Nucleus accumbens (tissue), 56 donors: ENCODE results near the gene C19orf38.

ENCODE experiments used
- DNase-seq, 56 donors: peaks; one replicate each; lab custom pipeline; 2025; lab: John Stamatoyannopoulos, UW

The C19orf38 gene, protein sequence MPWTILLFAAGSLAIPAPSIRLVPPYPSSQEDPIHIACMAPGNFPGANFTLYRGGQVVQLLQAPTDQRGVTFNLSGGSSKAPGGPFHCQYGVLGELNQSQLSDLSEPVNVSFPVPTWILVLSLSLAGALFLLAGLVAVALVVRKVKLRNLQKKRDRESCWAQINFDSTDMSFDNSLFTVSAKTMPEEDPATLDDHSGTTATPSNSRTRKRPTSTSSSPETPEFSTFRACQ

DNA sequence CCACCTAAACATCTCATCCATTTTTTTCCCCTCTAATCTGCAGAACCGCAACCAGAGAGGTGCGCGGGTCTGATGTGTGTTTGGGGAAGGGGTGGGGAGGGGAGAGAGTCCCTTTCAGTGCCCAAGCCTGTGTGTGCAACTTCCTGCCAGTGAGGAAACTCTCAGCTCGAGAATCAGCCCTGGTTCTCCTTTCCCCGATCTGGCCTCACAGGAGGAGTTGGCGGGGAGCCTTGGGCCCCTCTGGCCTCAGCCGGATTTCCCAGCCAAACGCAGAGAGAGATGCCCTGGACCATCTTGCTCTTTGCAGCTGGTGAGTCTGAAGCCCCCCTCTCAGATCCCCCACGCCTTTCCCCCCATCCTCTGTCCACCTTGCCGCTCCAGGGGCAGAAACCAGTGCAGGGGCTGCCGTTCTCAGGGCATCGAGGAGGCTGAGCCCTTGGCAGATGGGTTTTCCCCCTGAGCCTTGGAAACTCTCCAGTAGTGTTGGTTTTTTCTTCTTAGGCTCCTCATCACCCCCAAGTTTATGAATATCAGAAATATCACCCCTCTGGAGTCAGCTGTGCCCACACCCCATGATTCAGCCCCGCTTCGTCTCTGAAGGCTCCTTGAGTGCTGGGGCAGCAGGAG lies at the start of gene C19orf38:
Gene C19orf38, plus strand, starts transcription at position 186 of the 627 bp plus-strand sequence. Its CDS starts 94 bp downstream, at position 280.
- DNase-seq: peak in 1 of 56 donors; percentile 26

DNA sequence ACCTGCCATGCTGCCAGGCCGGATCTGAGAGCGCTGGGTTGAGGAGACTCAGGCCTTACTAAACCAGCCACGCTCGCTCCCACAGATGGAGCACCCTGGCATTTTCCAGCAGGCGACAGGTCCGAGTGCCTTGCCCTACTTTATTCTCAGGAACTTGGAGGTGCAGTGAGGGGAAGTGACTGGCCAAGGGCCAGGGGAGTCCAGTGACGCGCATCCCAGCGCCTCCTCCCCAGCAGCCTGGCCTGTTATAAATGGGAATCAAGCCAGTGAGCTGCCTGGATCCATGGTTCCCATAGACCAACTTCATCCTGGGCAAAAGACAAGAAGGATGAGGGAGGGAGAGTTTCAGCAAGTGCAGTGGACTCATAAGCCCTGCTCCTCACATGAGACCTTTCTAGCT lies 47.7 kb upstream of the C19orf38 start:
- peak in 9 of 56 donors; percentile 5 to 33 (median 12) for DNase-seq

DNA sequence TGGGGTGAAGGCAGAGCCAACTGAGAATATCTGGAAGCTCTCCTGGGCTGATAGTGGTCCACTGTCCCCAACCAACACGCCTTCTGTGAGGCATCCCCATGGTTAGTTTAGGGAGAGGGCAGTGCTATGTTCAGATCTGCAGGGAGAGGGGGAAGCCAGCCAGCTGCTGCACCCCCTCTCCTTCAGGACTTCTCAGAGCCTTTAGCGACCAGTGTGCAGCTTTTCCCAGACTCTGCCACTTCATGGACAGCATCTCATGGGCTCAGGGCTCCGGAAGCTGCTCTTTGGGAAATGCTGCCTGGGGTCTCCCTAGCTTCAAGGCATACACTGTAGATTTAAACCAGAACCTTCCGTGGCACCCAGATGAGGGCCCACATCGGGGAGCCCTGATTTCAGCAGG lies 45.7 kb upstream of the C19orf38 start:
- no peak for DNase-seq

DNA sequence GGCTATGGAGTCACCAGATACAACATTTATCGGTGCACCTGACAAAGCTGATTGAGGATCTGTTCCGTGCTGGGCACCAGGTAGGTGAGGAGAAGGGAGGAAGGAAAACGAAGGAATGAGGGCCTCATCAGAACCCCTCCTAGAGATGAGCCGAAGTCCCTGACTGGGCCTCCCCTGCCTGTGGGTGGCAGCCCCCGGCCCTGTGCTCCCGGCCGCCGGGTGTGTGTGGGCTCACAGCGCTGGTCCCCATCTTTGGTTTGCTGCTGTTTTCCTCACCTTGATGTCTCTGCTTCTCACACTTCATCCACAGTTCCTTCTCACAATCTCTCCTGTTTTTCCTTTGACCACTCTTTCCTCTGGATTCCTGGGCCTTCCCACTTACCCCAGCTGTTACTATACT lies 45.0 kb upstream of the C19orf38 start:
- DNase-seq: no peak

DNA sequence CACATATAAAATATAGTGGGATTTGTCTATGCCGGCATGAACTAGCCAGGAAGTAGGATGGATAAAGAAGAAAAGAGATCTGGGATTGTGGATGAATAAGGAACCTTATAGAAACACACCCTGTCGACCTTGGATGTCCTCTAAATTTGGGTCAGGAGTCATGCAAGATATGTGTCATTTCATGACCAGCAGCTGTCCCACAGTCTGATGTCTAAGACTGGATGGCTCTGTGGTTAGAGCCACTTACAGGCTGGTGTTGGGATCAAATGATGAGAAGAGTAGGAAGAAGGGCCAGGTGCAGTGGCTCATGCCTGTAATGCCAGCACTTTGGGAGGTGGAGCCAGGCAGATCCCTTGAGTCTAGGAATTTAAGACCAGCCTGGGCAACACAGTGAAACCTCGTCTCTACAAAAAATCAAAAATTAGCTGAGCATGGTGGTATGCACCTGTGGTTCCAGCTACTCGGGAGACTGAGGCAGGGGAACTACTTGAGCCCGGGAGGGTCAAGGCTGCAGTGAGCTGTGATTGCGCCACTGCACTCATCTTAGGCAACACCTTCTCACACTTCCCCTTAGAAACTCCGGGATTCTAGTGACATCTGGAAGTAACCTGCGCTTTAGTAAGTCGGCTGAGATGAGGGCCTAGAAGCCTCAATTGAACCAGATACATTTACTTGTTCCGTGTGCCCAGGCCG lies 43.0 kb upstream of the C19orf38 start:
- DNase-seq: no peak

DNA sequence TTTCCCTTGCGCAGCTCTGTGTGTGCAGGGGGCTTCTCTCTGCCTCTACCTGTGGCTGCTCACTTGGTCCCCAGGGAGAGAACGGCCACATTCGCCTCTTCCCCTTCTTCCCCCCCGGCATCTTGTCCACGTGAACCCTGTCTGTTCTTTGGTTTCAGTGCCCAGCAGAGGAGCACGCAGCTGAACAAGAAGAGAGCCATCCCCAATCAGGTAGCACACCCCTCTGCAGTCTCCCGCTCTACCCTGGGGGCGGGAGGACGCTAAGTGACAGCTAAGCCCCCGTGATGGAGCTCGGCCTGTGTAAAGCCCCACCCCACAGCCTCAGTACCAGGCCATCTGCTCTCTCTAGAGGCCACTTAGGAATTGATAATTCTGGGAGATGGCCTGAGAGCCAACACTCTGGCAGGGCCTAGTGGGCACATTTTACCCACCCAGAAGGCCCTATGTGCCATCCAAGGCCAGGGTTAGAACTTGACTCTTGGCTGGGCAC lies 42.4 kb upstream of the C19orf38 start:
- peak in 1 of 56 donors; percentile 14 for DNase-seq

DNA sequence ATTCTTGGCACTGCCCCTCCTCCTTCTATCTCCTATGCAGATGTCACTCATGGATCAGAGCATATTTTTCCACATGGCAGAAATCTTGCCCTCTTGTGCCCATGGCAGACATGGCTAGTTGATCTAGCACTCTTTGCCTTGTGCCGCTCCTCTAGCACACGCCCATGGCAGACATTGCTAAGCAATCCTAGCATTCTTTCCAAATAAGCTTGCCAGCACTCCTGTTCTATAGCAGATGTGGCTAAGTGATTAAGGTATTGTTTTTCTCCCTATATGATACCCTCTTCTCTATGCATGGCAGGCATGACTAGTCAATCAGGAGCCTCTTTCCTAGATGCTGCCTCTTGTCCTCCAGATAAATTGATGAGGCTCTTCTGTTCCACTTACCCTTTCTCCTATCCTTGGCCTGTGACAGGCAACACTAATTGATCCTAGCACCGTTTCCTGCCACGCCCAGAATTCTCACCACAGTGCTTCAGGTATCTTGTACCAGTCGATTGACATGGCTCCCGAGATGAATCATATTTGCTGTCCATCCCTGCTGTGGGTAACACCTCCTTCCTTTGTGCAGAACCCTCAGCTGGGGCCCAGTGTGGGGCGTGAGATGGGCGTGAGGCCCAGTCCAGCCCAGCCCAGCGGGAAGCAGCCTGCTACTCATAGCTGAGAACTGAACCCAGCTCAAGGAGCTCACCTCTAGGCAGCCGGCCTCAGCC lies 39.1 kb upstream of the C19orf38 start:
- no peak for DNase-seq

DNA sequence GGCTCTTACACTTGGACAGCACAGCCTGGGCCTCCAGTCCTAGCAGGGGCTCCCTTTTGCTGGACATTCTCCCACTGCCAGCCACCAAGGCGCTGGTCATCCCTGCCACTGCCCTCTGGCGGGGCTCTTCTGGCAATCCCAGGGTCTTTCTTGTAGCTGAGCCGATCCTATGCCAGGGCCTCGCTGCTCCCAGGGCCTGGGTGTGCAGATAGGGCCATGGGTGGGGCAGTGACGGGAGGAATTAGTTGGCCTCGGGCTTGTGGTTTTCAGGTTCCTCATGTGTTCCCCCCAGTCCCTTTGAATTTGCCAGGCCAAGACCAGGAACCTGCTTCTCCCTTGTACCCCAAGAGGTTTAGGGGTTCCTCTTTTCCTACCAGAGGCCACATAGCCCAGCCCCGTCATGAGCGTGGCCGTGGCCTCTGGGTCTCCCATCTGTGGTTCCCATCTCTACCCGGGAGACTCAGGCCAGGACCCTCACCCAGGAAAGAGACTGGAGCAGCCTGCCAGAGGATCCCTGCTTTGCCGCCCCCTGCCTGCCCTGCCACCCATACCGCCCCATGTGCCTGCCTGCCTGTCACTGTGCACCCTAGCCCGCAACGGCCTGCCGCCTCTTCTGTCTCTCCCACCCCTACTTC lies 38.4 kb upstream of the C19orf38 start:
- no peak for DNase-seq

DNA sequence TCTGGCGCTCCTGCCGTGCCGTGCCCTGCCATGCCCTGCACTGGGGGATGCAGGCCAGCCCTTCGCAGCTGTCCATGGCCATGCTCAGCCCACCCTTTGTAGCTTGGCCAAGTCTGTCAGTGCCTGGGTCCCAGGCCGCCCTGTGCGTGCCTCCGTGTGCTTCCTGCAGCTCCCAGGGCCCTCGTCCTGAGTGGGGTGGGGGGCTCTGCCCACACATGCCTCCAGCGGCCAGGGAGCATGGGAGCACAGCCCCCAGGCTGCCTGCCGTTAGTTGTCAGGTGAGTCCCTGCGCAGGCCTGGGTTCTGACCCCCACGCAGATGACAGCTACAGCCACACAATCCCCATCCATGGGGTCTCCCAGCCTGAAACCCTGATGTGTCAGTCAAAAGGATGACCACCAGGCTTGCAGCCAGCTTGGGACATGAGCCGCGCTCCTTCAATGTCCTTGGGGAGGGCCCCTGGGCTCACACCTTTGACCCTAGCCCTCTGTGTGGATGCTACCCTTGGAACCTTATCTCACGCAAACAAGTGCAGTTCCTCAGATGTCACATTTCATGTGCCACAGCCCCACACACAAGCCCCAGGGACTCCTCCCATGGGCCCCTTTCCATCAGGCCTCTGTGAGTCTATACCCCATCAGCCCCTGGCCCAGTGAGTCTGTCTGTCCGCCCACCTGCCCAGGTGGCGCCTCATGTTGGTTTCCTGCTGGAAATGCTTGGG lies 36.7 kb upstream of the C19orf38 start:
- DNase-seq: no peak

DNA sequence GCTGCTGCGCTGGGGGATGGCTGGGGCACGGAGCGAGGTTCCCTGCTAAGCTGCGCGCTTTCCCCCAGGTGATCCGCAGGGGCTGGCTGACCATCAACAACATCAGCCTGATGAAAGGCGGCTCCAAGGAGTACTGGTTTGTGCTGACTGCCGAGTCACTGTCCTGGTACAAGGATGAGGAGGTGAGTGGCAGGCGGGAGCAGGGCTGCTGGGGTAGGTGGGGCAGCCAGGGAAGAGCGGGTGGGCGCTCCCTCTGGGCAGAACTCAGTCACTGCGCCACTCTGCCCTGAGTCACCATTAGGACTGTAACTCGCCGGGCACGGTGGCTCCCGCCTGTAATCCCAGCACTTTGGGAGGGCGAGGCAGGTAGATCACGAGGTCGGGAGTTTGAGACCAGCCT lies 36.0 kb upstream of the C19orf38 start:
- no peak for DNase-seq

DNA sequence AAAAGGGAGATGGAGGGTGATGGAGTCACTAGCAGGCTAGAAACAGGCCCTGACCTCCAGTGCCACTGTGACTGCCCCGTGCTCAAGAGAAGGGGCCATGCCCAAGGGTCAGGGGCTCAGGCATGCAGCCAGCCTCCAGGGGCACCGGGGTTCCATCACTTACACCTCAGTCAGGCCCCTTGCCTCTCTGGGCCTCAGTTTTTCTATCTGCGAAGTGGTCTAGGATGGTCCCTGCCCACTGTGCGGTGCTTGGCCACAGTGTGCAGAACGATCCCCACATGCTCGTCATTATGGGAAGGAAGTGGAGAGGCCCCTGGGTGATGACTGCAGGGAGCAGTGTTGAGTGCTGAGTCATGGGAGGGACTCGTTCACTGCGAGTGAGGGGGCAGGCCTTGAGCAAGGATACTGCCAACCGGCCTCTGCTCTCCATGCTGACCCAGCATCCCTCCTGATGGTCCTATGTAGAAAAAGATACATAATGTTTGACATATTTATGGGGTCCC lies 35.3 kb upstream of the C19orf38 start:
- peak in 12 of 56 donors; percentile 3 to 31 (median 14) for DNase-seq

DNA sequence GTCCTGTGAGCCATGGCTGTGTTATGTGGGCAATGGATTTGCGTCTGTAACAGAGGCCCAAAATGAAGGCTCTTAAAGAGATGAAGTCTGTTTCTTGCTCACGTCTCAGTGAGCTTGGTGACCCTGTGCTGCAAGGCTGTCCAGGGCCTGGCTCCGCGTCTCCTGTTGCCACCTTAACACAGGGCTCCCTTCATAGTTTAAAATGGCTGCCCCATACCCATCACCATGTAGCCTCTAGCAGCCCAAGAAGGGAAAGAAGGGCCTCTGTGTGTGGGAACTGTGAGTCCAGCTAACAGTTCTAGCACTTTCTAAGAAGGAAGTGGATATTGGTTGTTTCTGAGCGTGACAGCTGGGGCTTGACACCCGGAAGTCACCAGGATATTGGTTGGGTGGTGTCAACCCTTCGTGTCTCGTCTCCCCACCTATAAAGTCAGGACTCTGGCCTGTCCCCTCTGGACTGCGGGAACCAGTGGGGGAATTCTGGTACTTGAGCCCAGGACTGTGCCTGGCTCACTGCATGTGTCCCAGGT lies 33.1 kb upstream of the C19orf38 start:
- DNase-seq: no peak

DNA sequence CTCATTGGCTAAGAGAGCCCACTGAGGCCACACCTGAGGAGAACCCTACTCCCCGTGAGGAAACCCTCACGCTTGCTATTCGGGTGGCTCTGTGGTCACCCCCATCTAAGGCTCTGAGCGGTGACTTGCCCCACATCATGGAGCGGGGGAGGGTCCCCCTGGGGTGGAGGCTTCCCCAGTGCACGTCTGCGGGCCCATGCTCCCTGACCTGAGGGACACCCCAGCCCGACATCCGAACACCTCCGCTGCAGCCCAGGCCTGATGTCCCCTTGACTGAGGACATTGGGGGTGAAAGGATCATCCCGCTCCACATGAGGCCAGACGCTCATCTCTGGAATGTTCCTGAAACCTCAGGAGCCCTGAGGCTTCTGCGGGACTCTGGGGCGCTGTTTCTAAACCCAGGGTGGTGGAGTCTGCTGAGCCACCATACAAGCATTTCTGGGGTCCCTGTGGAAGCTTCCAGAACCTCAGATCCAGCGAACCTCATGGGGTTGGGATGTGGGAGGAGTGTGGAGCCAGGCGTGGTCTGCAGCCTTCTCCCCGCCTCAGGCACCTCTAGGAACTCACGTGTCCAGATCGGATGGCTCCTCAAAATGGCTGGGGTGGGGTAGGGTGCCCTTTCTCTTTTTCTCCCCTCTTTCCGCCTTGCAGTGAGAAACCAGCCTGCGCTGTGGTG lies 32.1 kb upstream of the C19orf38 start:
- DNase-seq: no peak

DNA sequence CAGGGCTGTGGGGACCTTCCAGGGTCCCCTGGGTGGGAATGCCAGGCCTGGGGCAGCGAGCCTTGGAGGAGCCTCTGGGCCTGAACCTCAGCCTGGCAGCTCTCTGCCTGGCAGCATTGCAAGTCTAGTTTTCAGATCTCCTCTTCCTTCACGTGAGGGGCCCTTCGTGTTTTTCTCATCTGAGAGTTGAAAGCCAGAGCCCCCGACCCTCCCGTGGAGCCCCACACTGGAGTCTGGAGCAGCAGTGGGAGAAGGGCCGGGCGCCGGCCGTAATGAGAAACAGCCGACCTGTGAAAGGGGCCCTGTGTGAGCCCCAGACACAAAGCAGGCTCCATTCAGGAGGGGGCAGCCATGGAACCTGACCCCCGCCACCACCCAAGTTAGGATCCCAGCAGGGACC lies 31.5 kb upstream of the C19orf38 start:
- DNase-seq: no peak

DNA sequence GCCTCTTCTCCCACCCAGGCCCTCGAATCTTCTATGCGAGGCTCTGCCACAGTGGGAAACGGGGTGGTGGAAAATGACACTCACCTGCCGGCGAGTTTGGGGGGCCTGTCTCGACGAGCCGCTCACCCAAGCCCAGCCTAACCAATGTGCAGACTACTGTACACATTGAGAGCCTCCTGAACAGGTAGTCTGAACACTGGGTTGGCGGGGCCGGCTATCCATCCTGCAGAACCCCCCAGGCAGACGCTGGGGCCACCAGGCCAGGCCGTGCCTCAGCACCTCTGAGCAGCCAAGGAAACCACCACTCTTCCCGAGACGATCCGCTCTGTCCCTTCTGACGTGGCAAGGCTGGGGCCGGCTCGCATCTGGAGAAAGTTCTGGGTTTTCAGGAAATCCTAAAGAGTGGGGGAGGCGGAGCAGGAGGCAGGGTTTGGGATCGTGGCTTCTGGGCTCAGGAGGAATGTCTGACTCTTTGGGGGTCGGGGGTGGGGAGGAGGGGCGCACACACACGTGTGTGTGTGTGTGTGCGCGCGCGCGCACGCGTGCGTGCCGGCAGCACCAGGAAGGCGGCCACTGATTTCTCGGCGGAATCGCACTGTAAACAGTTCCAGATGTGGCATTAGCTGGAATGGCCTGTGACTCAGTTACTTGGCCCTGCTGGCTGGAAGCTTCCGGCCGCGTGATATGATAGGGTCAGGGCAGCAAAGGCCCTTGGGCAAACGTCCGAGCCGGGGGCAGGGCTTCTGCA lies 30.8 kb upstream of the C19orf38 start:
- no peak for DNase-seq

DNA sequence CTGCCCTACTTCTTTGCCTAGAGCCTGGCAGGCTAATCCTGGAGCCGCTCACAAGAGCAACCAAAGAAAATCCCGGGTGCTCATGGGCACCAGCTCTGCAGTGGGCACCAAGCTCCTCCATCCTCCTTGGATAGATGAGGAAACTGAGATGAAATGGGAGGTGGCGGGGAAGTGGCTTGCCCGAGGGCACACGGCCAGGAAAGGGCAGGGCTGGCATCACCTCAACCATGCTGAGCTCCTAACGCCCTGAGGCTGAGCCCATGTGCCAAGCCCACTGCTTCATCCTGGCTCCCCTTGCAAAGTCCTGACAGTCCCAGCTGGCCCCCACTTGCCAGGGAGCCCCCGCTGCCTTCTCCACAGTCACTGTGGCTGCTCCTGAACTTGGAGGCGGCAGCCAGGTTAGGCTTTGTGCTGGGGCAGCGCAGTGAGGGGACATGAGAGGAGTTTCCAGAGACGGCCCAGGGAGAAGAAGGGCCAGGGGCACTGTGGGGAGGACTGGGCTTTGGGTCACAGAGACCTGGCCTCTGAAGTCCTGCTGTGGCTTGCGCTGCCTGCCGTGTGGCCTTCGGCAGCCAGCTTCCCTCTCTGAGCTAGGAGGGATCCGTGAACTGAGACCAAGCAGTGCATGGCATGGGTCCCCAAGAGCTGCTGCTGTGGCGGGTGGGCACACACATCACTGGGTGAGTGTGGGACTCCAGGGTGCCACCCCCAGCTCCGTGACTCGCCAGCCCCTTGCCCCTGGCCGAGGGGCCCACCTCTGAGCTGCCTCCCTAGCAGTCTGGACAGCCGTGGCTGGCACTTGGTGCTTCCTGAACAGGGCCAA lies 29.7 kb upstream of the C19orf38 start:
- DNase-seq: no peak
